H54 (cell line): ENCODE measurements around the gene RNF113A.
A peak's percentile ranks its signal among the peaks of the same experiment; 100 is the strongest.
"Not testable (repeated sequence)": the region's sequence is repeated elsewhere in the genome, so short reads cannot be mapped to it uniquely, and the experiment has no call there.

Source experiments
- DNase-seq: peaks from one replicate; pipeline ENCODE4 v3.0.0; 2011; ENCODE audit warnings: low spot score, mixed read lengths; ENCODE audit not compliant: insufficient read length
- FAIRE-seq: peaks from 3 replicates; lab custom pipeline; 2011; peaks lifted over from hg19 to GRCh38; lab: Jason Lieb, UNC
- POLR2A ChIP-seq: IDR thresholded peaks from 2 replicates; pipeline ENCODE4 v1.6.1; 2011; ENCODE audit warnings: low read depth, mild to moderate bottlenecking, low read length

The RNF113A gene

GRCh38 chrX:119871599-119872395 lies at the start of gene RNF113A, which contains the start of gene NDUFA1:
RNF113A (minus strand) TSS chrX:119871733; CDS start chrX:119871613, 120 bp downstream.
NDUFA1 (plus strand) TSS chrX:119871832; CDS start chrX:119871912, 80 bp downstream.
- peak; percentile 86 for TF ChIP-seq POLR2A
- peak; percentile 63 for DNase-seq
- peak; percentile 75 for FAIRE-seq

GRCh38 chrX:119919835-119920585 lies 48.5 kb upstream of the RNF113A start:
- DNase-seq (no peak), FAIRE-seq (no peak)
- TF ChIP-seq POLR2A = no peak

DNA sequence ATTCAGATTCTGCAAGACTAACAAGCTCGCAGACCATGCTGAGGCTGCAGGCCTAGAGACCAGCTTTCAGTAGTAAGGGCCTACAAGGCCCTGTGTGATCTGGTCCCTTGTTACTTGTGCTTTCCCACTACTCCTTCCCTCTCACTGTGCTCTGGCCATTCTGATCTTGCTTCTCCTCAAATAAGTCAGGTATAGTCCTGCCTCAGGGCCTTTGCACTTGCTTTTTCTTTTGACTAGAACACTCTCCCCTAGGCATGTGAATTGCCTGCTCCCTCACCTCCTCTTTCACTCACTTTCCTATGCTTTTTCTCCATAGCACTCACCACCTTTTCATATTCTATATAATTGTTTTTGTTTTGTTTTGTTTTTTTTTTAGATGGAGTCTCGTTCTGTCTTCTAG lies 46.3 kb upstream of the RNF113A start:
- no peak for TF ChIP-seq POLR2A
- FAIRE-seq (no peak), DNase-seq (no peak)

DNA sequence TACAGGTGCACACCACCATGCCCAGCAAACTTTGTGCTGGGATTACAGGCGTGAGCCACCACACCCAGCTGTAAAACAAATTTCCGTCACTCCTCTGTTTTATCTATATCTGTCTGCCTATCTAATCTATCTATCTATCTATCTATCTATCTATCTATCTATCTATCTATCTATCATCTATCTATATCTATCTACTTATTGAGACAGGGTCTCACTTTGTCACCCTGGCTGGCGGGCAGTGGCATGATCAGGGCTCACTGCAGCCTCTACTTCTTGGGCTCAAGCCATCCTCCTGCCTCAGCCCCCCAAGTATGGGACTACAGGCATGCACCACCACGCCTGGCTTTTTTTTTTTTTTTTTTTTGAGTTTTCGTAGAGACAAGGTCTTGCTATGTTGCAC lies 44.8 kb upstream of the RNF113A start:
- TF ChIP-seq POLR2A = no peak
- no peak for FAIRE-seq
- no peak for DNase-seq

GRCh38 chrX:119900976-119901375 lies 29.4 kb upstream of the RNF113A start:
- FAIRE-seq (no peak), DNase-seq (no peak)
- no peak for TF ChIP-seq POLR2A

- FAIRE-seq = no peak
- TF ChIP-seq POLR2A = no peak
Observed at GRCh38 chrX:119899125-119899524, 27.6 kb upstream of the RNF113A start.

DNA sequence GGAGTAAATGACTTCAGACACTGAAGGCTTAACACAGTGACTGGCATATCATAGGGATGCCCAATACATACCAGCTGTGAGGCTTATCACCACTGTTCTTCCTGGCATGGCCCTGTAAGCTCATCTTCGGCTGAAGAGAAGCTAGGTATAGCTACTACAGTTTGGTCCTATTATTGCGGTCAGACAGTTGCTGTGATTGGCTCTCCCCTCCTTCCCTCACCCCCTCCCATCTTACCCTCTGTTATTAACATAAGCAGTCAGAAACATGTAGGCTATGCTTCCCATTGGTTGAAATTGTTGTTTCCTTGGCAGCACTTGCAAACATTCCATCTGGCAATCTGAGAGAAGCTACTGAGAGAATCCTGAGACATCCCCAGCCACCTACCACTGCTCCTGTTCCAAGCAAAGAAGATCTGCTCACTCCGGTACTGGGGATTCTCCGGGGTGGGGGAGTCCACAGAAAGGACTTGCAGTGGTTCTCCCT lies 24.4 kb upstream of the RNF113A start, which contains the start of gene AKAP14:
Gene AKAP14, plus strand, starts transcription at position 51 of the 484 bp plus-strand sequence. CDS start 7,331 bp downstream, outside the sequence.
- DNase-seq (no peak), FAIRE-seq (no peak)
- no peak for TF ChIP-seq POLR2A

More at GRCh38 chrX:119899125-119899524, 27.6 kb upstream of the RNF113A start:
- DNase-seq = no peak

- not testable (repeated sequence) for FAIRE-seq
Observed at GRCh38 chrX:119891961-119892692, 20.6 kb upstream of the RNF113A start.

GRCh38 chrX:119890626-119891025 lies 19.1 kb upstream of the RNF113A start:
- FAIRE-seq = not testable (repeated sequence)

More at GRCh38 chrX:119891961-119892692, 20.6 kb upstream of the RNF113A start:
- not testable (repeated sequence) for DNase-seq

DNA sequence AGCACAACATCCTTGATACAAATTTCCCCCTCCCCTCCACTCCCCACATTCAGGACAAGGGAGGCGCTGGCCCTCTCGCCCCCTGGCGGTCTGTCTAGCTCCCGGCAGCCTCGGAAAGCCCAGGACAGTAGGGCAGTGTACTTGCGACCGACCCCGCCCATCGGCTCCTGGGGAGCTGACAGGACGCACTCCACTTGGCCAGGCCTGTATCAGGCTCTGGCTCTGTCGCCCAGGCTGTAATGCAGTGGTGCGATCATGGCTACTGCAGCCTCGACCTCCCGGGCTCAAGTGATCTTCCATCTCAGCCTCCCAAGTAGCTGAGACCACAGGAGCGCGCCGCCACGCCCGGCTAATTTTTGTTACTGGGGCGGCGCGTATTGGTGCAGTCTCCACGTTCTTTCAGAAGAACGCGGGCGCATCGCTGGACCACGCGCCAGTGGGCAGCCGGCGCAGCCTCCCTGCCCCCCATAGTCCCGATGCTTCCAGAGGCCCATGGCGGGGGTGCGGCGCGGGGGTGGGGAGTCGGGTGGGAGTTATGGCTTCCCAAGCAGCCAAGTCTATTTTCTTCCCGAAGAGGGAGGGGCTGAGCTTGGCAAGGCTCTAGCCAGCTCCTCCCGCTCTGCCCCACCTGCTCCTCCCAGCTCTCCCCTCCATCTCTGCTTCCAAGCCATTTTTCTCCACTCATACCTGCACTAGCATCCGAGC lies 16.3 kb upstream of the RNF113A start:
- no peak for TF ChIP-seq POLR2A
- FAIRE-seq = no peak
- no peak for DNase-seq

More at GRCh38 chrX:119890626-119891025, 19.1 kb upstream of the RNF113A start:
- DNase-seq = not testable (repeated sequence)

GRCh38 chrX:119885554-119886428 lies 14.3 kb upstream of the RNF113A start:
- FAIRE-seq (no peak), DNase-seq (no peak)
- TF ChIP-seq POLR2A = no peak

- no peak for TF ChIP-seq POLR2A
- peak; percentile 85 for FAIRE-seq
- peak; percentile 54 for DNase-seq
Observed at GRCh38 chrX:119880552-119881437, 9.3 kb upstream of the RNF113A start.
